ENCODE data around the gene TRAF5. TPM values are rescaled to one million over a fixed set of nuclear protein-coding genes. Genes with fewer than 3 reads are reported as not detected.

Gene TRAF5
- polyA plus RNA-seq, 1 experiment: 39.8 TPM

- Histone ChIP-seq H3K27me3 (ENCODE audit: control insufficient read depth, insufficient read depth, low read length) (no peaks in the 10 kb centered on the region), H3K4me3 (ENCODE audit: low read depth, low read length) (peak overlapping the region; percentile 75), H3K36me3 (ENCODE audit: control insufficient read depth, insufficient read depth, low read length) (no peaks in the 10 kb centered on the region; the same call in 1 of the 2 replicates)
- ChIA-PET CTCF (interaction anchor here (0.9 to 4.8 kb wide), 8 partner anchors 8 to 326 kb away, joined by 3 to 24 read pairs (median 3); no protein-coding TSS in a partner anchor), POLR2A (no interaction called here)
- no peak for DNase-seq (ENCODE audit: low read depth)
- no peak for TF ChIP-seq CTCF (IDR thresholded peaks at IDR 0.05; ENCODE audit: insufficient read depth, low read depth, low read length)
Observed at GRCh38 chr1:211328084-211328694, 1.6 kb downstream of the TRAF5 start.

- ChIA-PET CTCF (interaction anchor here (0.6 to 4.8 kb wide), 5 partner anchors 141 to 331 kb away, joined by 3 to 24 read pairs (median 4); no protein-coding TSS in a partner anchor), POLR2A (interaction anchor here (0.6 kb wide), 1 partner anchor 223 kb away, joined by 4 read pairs; no protein-coding TSS in a partner anchor)
- DNase-seq (ENCODE audit: low read depth): no peak
- no peaks in the 10 kb centered on the region for H3K27me3 ChIP-seq (ENCODE audit: control insufficient read depth, insufficient read depth, low read length)
- H3K36me3 ChIP-seq (ENCODE audit: control insufficient read depth, insufficient read depth, low read length): no peaks in the 10 kb centered on the region; the same call in 1 of the 2 replicates
- TF ChIP-seq CTCF (IDR thresholded peaks at IDR 0.05; ENCODE audit: insufficient read depth, low read depth, low read length): no peak
- no peak overlapping the region for H3K4me3 ChIP-seq (ENCODE audit: low read depth, low read length)
Observed at GRCh38 chr1:211328866-211329475, 2.3 kb downstream of the TRAF5 start.

- Histone ChIP-seq H3K36me3 (ENCODE audit: control insufficient read depth, insufficient read depth, low read length) (no peaks in the 10 kb centered on the region; the same call in 1 of the 2 replicates), H3K27me3 (ENCODE audit: control insufficient read depth, insufficient read depth, low read length) (no peaks in the 10 kb centered on the region), H3K4me3 (ENCODE audit: low read depth, low read length) (no peak overlapping the region)
- DNase-seq (ENCODE audit: low read depth): no peak
- CTCF ChIA-PET: interaction anchor here (0.6 to 4.8 kb wide), 5 partner anchors 140 to 330 kb away, joined by 3 to 24 read pairs (median 4); no protein-coding TSS in a partner anchor
- TF ChIP-seq CTCF (IDR thresholded peaks at IDR 0.05; ENCODE audit: insufficient read depth, low read depth, low read length): no peak
- POLR2A ChIA-PET: interaction anchor here (0.6 kb wide), 1 partner anchor 224 kb away, joined by 4 read pairs; no protein-coding TSS in a partner anchor
Observed at GRCh38 chr1:211329764-211330201, 3.1 kb downstream of the TRAF5 start.

- Histone ChIP-seq H3K4me3 (ENCODE audit: low read depth, low read length) (no peak overlapping the region), H3K27me3 (ENCODE audit: control insufficient read depth, insufficient read depth, low read length) (no peaks in the 10 kb centered on the region), H3K36me3 (ENCODE audit: control insufficient read depth, insufficient read depth, low read length) (no peaks in the 10 kb centered on the region; the same call in 1 of the 2 replicates)
- ChIA-PET CTCF (interaction anchor here (1.5 to 4.8 kb wide), 3 partner anchors 139 to 325 kb away, joined by 3 to 24 read pairs (median 4); no protein-coding TSS in a partner anchor), POLR2A (no interaction called here)
- TF ChIP-seq CTCF (IDR thresholded peaks at IDR 0.05; ENCODE audit: insufficient read depth, low read depth, low read length): no peak
- DNase-seq (ENCODE audit: low read depth): no peak
Observed at GRCh38 chr1:211330282-211330936, 3.8 kb downstream of the TRAF5 start.

Data from BJ (cell line).